SK-N-MC (cell line): Measurements from ENCODE around the gene HOXA6.

Source experiments
- EZH2 ChIP-seq: fragments of 200-600 bp; sonication (generic); IDR thresholded peaks from one replicate; pipeline ENCODE4 v1.6.1; 2017; ENCODE audit warnings: antibody characterized with exemption
- FOXP2 ChIP-seq: optimal IDR thresholded peaks from 2 replicates; pipeline ENCODE3; 2011; ENCODE audit warnings: mild to moderate bottlenecking, moderate library complexity; ENCODE audit not compliant: insufficient read depth; ENCODE audit errors: extremely low read length, control extremely low read depth
- POLR2AphosphoS5 ChIP-seq: IDR thresholded peaks from 2 replicates; pipeline ENCODE4 v1.6.1; 2012; ENCODE audit warnings: mild to moderate bottlenecking, low read depth, low read length, borderline replicate concordance

DNA sequence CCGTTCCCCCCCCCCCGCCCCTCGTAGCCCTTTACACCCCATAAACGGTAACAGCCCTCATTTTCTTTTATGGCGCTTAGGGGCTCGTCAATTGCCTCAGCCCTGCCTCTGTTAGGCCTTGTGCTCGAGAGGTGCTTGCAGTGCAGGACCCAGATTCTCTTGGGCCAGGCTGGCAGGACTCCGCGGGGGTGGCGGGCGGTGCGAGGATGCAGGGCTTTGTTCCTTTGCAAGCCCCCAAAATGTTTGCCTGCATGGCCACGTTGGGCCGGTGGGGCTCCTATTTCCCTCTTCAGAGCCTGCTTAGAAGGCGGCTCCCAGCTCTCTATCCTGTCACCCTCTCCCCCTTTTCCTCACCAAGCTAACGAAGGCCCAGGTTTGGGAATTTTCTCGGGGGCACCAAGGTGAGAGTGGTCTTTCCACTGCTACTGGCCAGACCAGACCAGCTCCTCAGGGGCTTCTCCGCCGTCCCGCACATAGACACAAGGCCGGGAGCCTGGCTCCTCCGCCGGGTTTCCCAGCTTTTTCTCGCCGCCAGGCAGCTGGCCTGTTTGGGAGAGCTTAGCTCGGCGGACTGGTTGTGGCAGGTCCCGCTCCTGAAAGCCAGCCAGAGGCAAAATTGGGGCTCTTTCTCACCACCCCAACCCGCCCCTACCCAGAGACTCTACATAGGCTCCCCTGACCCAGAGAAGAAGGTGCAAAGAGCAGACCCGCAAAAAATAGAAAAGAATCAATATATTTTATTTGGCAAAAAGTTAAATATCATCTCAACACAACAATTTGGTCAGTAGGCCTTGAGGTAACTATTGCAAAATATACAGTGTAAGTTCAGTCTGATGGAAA lies 14.4 kb upstream of the HOXA6 start:
- TF ChIP-seq EZH2, result no peak
- TF ChIP-seq POLR2AphosphoS5, result no peak
- no peak for TF ChIP-seq FOXP2
